Limb (tissue), 2 donors: ENCODE results near the gene PRKCH.

ENCODE experiments used
- DNase-seq, 2 donors: peaks; one replicate each; pipeline ENCODE4 v3.0.0-alpha.2; 2016; ENCODE audit errors: extremely low spot score in 2 of 2

Gene PRKCH

DNA sequence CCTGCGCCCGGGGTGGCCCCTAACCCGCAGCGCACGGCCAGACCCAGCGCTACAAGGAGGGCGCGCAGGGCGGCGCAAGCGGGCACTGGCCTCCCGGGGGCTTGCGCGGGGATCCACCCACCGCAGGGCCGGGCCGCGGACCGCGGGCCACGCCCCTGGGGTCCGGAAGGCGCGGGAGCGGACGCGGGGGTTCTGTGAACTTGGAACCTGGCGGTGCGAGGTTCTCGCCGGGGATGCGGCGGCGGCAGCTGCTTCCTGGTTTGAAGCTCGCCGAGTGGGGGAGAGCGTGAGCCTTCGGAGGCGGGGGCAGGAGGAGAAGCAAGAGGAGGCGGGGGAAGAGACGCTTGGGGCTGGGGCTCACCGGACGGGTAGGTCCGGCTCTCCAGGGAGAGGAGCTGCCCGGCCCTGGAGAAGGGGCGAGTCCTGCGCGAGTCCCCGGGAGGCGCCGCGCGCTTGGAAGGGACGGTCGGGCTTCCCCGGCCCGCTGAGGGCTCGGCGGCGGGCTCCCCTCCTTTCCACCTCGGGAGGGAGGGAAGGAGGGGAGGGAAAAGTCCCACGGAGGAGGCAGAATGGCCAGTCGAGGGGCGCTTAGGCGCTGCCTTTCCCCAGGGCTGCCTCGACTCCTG lies at the start of gene PRKCH:
TSS of gene PRKCH (plus strand) at position 195 of the 626 bp plus-strand sequence. CDS start 523 bp downstream, outside the sequence.
- DNase-seq = peak; percentile 36 to 68

DNA sequence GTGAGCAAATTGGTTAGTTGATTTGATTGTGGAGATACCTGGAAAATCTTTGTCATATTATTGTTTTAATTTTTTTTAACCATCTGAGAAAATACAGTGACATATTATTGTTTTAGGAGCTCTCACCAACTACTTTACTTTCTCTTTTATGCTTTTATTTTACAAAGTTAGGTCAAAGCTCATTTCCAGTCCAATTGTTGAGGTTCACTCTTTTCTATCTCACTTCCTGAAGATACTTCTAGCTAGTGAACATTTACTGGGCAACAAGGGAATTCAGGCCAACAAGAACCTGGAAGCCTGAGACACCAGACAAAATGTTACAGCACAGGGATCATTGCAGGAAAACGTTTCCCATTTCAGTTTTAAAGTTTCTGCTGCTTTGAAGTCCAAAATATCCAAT lies 44.1 kb upstream of the PRKCH start:
- no peak for DNase-seq

DNA sequence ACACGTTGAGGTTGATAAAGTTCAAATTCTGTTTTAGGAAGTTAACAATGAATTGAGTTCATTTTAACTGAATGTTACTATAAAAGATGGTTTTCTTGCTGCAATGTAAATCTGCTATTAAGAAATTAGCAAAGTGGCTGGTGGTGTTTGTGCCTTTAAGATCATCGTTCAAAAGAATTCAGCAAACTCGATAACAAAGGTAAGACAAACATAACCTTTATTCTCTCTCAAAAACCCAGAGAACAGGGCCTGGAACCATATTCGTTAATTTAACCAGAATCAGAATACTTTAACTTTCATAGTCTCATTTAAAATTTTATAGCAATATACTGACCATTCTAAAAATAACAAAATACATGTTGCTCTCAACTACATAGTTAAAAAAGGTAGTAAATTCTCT lies 43.6 kb upstream of the PRKCH start:
- no peak for DNase-seq

DNA sequence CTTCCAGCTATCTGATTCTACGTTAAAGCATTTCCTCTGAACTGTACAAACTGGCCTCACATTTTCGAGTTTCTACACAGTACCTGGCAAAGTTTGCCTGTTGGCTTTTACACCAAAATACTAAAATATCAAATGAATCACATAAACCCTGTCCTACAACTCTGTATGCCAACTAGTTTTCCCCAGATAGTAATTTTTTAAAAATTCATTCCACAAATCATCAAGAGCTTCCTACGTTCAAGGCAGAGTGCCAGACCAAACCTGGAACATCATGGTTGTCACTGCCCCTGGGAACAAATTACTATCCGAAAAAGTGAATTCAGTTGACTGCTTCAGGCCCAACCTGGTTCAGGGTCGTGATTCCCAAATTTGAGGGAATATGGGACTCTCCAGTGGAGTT lies 42.3 kb upstream of the PRKCH start:
- no peak for DNase-seq

DNA sequence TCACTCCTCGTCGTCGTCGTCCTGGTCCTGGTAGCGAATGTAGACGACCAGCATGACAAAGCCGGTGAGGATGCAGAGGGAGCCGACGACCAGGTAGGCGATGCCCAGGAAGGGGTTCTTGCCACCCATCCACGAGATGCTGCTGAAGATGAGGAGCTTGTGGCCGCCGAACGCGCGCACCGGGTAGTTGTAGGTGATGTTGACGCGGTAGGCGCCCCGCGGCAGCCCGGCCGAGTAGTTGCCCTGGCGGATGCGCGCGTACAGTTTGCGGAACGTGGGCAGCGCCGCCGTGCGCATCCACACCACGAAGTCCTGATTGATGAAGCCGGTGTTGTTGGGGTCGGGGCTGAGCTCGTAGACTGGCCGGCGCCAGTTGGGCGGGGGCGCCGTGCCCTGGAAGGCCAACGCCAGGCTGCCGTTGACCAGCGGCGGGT lies 41.3 kb upstream of the PRKCH start:
- no peak for DNase-seq

DNA sequence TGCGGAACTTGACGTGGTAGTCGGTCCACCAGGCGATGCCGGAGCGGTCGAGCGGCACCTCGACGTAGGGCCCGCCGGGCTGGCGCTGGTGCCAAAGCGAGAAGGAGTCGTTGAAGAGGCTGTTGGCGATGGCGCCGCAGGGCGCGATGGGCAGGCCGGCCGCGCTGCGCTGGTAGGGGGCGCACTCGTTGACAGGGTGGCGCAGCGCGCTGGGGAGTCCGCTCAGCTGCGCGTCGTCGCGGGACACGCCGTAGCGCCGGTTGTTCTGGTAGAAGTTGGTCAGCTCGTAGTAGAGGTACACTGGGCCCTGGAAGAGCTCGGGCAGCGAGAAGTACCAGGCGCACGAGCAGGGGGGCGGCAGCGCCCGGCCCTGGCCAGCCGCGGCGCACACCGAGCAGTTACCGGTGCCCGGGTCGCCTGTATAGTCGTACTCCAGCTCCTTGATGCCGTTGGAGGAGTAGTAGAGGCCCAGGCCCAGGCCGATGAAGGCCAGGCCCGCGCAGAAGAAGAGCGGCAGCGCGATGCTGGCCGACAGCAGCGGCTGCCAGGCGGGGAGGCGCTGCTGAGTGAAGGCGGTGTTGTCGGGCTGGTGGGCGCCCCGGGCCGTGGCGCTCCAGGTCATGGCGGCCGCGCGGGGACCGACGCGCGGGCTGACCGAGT lies 40.7 kb upstream of the PRKCH start:
- DNase-seq = peak in 1 of 2 donors; percentile 79

DNA sequence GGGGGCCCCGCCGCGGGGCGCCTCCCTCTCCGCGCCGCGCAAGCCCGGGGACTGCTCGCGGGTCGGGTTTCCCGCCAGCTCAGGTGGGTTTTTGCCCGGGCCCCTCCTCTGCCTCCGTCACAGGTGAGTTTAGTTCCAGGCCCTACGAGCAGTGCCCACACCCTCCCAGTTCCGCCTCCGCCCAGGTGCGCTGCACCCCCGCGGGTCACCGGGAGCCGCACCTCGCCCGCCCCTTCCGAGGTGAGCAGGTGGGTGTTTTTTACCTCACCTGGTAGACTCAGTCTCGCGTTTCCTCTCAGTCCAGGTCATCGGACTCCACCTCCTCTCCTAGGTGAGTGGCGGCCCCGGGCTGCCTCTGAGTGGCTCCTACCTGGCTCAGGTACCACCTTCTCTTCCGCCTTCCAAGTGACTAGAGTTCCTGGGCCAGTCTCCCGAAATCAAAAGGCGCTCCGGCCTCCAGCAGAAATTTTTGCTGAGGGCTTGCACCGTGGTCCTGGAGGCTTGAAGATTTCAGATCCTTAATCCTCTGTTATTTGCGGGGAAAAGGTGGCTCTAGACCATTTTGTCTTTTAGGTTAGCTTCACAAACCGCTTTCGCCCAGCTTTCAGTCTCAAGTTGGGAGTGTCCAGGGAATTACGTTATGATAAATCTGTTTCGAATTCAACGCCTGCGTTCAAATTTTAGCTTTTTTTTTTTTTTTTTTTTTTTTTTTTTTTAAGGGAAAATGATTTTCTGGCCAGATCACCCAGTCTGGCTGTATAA lies 40.0 kb upstream of the PRKCH start, which contains the start of gene TMEM30B:
TSS of gene TMEM30B (minus strand) at position 153 of the 762 bp plus-strand sequence. CDS start 191 bp downstream, outside the sequence.
- DNase-seq = peak in 1 of 2 donors; percentile 53

DNA sequence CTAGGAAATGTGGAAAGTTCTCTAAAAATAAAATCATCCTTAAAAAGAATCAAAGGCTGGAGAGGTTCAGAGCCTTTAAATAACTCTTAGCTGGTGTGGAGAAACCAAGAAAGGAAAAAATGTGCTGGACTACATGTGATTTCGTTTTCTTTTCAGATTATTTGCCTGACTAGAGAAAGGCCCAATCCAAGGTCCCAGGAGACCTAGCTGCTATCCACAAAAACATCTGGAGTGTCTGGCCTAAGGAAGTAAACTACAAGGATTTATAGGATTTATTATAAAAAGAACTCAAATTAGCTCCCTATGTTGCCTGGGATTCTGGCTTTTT lies 39.5 kb upstream of the PRKCH start:
- DNase-seq = no peak

DNA sequence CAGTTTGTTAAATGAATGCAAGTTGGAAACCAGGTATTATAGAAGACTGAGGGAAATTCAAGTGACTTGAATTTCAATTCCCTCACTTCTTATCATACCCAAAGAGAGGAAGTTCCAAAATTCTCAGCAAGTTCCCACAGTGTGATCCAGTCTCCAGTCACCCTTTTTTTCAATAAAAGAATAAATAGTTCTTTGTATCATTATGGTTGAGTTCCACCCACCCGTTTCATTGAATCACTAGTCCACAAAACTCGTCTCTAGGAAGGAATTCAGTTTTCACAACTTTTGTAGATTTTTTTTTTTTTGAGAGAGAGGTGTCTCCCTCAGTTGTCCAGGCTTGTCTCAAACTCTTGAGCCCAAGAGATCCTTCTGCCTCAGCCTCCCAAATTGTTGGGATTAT lies 38.6 kb upstream of the PRKCH start:
- no peak for DNase-seq

DNA sequence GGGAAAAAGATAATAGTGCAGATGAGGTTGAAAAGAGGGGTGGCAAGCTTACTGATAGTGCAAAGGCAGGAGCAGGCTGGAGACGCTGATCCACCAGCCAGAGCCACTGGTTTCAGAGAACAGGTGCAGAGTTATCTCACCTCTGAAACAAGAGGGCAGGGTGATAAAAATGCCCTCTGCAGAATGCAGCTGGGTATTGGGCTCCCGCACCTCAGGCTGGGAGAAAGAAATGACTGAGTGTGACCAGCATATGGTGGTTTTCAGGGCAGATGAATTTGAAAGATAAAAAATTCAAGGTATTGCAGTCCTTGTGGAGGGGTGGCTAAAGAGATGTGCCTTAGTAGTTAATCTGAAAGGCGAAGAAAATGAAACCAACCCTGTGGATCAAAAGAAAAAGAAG lies 37.4 kb upstream of the PRKCH start:
- no peak for DNase-seq

DNA sequence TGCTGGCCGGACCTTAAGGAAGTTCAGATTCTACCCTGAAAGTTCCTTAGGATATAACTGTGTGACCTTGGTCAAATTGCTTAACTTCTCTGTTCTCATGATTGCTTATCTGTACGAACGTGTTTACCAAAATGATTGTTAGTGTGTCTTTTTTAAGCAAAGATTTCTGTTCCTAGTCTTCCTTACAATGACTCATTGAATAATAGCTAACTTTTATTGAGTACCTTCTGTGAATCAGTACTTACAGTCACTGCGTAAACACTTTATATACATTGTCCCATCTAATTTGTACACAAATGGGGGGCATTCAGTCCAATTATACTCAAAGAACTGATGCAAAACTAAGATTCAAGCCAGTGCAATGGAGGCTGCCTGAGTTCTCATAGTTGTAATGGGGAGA lies 36.0 kb upstream of the PRKCH start:
- no peak for DNase-seq

DNA sequence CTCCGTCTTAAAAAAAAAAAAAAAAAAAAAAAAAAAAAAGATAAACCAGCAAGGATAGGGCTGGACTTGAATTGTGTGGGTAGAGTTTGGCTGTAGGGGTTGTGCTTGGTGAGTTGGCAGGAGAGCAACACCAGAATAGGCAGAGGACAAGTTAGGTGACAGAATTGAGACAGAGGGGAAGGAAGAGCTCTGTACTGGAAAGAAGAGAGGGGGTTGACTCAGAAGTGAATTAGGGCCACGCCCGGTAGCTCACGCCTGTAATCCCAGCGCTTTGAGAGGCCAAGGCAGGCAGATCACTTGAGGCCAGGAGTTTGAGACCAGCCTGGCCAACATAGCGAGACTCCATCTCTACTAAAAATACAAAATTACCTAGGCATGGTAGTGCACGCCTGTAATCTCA lies 34.2 kb upstream of the PRKCH start:
- DNase-seq = no peak

DNA sequence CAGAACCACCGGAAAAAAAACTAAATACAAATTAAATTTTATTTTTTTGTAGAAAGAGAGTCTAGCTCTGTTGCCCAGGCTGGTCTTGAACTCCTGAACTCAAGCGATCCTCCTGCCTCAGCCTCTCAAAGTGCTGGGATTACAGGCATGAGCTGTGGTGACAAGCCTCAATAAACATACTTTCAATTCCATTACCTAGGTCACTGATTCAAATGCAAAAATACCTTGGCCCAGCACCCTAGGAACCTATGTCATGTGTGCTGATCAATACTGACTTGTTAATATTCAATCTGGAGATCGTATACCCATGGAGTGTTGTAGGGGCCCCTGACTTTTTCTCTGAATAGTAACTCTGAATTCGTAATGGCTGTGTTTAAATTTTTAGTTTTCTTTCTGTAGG lies 33.2 kb upstream of the PRKCH start:
- DNase-seq = no peak

DNA sequence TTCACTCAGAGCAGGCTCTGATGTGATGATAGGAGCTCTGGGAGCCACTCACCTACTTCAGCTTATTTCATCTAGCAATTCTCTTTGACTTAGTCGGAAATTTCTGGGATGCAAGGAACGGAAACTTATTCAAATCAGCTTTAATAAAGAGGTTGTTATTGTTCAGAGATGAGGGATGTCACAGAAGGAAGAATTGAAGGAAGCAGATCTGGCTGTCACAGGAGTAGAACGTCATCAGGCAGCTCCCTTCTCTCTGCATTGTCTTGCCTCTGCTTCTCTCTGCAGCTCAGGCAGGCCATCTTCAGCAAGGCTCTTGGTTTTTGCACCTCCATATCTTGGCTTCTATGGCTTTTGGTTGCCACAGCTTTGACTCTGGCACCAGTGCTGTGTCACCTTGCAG lies 32.7 kb upstream of the PRKCH start:
- no peak for DNase-seq

DNA sequence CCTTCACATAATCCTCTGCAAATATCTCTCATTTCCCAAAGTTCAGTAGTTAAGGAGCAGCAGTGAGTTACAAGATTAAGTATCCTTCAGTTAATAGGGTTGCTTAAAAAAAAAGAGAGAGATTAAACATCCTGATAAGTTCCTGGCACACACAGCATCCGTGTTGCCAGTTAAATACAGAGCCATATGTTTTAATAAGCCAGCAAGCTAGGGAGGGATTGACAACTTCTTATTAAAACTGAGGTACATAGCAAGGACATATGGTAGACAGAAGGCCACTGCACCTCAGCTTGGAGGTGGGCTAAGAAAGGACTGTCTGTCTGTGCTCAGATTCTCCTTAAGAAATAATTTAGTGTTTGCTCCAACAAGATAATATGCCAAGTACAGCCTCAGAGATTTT lies 30.7 kb upstream of the PRKCH start:
- DNase-seq = no peak

DNA sequence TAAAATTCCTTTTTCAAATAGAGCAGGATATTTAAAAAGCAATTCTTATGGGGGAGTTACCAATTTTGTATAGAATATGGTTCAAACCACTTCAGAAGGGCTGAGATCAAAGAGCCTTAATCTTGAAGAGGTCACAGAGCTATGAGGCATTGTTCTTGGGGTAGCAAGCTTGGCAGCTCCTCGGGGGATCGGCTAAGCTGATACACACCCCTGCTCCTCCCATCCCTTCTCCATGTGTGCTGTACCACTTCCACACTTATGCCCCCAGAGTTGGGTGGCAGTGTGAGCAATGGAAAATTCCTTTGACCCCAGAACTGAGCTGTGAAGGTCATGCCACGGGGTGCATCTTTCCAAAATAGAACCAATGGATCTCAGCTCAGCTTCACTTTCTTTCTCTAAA lies 25.2 kb upstream of the PRKCH start:
- DNase-seq = no peak

DNA sequence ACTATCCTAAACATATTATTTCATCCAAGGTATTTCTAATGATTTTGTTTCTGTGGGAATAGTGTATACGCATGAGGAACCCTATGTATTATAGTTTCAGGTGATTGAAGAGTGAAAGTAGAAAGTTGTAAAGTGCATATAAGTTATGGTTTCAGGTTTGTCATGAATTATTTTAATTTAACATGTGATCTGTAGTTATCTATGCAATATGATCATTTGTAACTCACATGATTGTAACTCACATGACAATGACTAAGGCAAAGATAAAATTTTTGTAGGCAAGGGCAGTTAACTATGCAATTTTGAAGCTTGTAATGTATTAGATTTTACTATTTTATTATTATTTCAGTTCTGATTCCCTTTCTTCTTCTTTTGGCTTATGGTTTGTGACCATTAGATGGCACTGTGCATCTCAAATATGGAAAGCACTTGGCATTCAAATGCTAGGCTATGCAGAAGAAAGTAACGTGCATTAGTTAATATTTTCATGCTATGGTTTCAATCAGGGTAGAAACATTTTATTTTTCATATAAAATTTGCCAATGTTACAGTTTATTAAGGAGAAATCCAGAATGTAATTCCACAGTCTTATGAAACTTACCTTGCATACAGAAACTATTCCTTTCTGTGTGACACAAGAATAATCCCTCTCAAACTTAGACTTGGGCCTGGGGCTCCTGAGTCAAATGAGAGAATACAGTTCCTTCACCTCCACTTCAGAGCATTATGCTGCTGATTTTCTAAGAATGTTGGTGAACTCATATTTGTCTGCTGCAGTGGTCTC lies 24.5 kb upstream of the PRKCH start:
- DNase-seq = peak in 1 of 2 donors; percentile 59

DNA sequence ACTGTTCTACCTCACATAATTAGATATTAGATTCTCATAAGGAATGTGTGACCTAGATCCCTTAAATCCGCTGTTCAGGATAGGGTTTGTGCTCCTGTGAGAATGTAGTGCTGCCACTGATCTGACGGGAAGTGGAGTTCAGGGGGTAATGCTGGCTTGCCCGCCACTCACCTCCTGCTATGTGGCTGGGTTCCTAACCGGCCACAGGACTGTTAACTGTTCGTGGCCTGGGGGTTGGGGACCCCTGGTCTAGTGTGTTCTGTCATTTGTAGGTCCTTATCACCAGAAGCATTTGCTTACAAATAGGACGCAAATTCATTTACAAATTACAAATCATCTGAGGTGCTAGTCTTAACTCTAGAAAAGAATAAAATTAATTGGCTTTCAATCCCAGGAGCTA lies 23.8 kb upstream of the PRKCH start:
- DNase-seq = no peak

DNA sequence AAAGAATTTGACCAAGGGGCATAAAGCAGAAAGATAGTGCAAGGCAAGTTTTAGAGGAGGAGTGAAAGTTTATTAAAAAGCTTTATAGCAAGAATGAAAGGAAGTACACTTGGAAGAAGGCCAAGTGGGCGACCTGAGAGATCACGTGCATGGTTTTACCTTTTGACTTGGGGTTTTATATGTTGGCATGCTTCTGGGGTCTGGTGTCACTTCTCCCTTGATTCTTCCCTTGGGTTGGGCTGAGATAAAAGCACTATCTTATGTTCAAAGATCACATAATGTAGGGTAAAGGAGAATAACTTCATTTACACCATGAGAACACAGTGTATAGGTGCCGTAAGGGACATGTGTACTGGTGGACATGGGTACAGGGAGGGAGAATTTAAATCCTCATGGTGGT lies 22.6 kb upstream of the PRKCH start:
- DNase-seq = no peak

DNA sequence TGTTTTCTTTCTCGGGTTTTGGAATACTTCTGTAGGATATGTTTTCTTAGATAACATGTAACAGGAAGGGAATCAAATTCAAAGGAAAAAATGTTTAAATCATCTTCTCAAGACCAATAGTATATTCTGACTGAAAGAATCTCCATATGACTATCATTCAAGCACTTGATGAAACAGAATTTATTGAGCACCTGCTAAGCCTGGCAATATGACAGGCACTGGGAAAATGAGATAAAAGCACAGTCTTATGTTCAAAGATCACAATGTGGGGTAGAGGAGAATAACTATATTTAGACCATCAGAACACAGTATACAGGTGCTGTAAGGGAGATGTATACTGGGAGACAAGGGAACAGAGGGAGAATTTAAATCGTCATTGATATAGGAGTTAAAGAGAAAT lies 21.2 kb upstream of the PRKCH start:
- no peak for DNase-seq

DNA sequence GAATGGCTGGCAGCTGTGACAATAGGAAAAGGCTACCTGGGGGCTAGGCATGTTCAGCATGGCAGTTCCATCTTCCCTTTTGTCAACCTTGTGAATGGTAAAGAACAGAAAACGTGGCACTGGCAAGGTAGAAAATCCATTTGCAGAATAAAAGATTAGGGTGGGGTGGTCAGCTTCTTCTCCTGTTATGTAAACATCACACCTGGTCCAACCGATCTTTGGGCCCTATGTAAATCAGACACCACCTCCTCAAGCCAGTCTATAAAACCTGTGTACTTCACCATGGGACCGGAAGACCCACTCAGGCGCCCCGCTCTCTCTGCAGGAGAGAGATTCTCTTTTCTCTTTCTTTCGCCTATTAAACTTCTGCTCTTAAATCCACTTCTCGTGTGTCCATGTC lies 20.6 kb upstream of the PRKCH start:
- DNase-seq = no peak

DNA sequence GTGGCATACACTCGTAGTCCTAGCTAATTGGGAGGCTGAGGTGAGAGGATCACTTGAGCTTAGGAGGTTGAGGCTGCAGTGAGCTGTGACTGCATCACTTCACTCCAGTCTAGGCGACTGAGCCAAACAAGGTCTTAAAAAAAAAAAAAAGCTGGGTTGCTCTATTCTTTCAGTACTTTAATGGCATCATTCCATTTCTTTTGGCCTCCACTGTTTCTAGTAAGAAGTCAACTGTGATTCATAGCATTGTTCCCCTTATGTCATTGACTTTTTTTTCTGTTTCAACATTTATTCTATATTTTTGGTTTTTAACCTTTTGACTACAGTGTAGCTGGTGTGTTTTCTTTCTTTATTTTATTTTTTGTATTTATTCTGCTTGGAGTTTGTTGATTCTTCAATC lies 16.7 kb upstream of the PRKCH start:
- DNase-seq = no peak
